ENCODE data around the gene MYEF2. TPM values are rescaled to one million over a fixed set of nuclear protein-coding genes. Genes with fewer than 3 reads are reported as not detected.

The MYEF2 gene
- total and polyA plus RNA-seq, 2 of the 13 experiments (the other 11 are each of a cell fraction or from before 2014, with no cell fraction given), result 10.3 to 10.5 TPM

DNA sequence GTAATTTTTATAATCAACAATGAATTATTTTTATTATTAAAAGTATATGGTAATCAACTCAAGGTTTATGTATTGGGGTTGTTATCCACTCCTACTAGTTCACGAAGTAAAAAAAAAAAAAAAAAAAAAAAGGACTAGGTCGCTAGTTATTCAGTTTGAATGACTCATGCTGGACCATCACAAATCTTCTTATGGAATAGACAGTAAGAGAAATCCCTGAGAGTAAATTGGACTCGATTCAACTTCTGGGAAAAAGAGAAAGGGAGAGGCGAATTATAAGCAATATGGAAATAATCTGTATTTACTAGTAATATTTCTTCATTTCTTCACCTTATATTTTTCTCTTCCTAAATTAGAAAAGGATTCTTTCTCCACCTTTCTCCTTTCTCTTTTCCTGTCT, 2.0 kb downstream of the MYEF2 start:
- CTCF ChIA-PET (ENCODE audit: low intra/inter-chr PET ratio, low total read pairs), result no interaction called here
- Histone ChIP-seq H3K4me3 (replicated peaks in 1 of 3; ENCODE audit: insufficient read depth in 1 of 3, low read depth in 2 of 3, low read length in 3 of 3) (no peak overlapping the region), H3K9me3 (ENCODE audit: low read length) (peaks cover 7% of the 10 kb centered on the region; the same call in 1 of the 2 replicates), H4K20me1 (ENCODE audit: insufficient read depth, low read length) (no peaks in the 10 kb centered on the region), H3K36me3 (replicated peaks in 1 of 2; ENCODE audit: control insufficient read depth in 1 of 2, insufficient read depth in 2 of 2, low read length in 2 of 2) (no peaks in the 10 kb centered on the region), H3K9ac (ENCODE audit: insufficient read depth, low read depth, low read length) (no peak overlapping the region), H2AFZ (ENCODE audit: low read length) (no peak overlapping the region), H3K27me3 (ENCODE audit: control insufficient read depth in 1 of 2, insufficient read depth in 2 of 2, low read length in 2 of 2) (0 out of 5 replicates have a peak, but pooled peaks cover 0 to 4% of the 10 kb centered on the region in 2 experiments), H3K4me1 (ENCODE audit: insufficient read depth, low read length) (peaks cover 11% of the 10 kb centered on the region), H3K27ac (ENCODE audit: extremely low read length, insufficient read depth, low read length) (no peak overlapping the region), H3K4me2 (ENCODE audit: low read depth, low read length) (no peak overlapping the region), H3K79me2 (ENCODE audit: insufficient read depth, low read length) (peaks cover 4% of the 10 kb centered on the region)
- no peak for ATAC-seq
- in situ Hi-C loops (cut with HindIII; ENCODE audit: extremely low pct_ligation_motif_present, low pct_unique_long_range_greater_than_20kb), result no loop called here
- POLR2A ChIA-PET, result no interaction called here
- intact Hi-C loops (cut with micrococcal nuclease; ENCODE audit: unreplicated experiment), result no loop called here
- no TSS peak for BruUV-seq (replicated peaks)
- TF ChIP-seq HNRNPH1 (optimal IDR thresholded peaks at IDR 0.05; ENCODE audit: low read depth, low read length), result no peak
- TF ChIP-seq TMF1 (CRISPR knock-in tag; IDR thresholded peaks at IDR 0.05; ENCODE audit: low read depth), result no peak
- no peak for TF ChIP-seq BCL6 (CRISPR knock-in tag; IDR thresholded peaks at IDR 0.05)
- TF ChIP-seq CBFB (CRISPR knock-in tag; IDR thresholded peaks at IDR 0.05), result no peak
- TF ChIP-seq FOXA3 (CRISPR knock-in tag; IDR thresholded peaks at IDR 0.05), result no peak
- no peak for FAIRE-seq
- no peak for DNase-seq (ENCODE audit: low spot score)
- 44% methylated on average over 4 of the region's 4 CpGs for WGBS (ENCODE audit: low lambda C conversion rate)

- Histone ChIP-seq H3K9ac (ENCODE audit: insufficient read depth, low read depth, low read length) (no peak overlapping the region), H3K4me2 (ENCODE audit: low read depth, low read length) (no peak overlapping the region), H3K79me2 (ENCODE audit: insufficient read depth, low read length) (peaks cover 4% of the 10 kb centered on the region), H3K4me3 (replicated peaks in 1 of 3; ENCODE audit: insufficient read depth in 1 of 3, low read depth in 2 of 3, low read length in 3 of 3) (no peak overlapping the region), H4K20me1 (ENCODE audit: insufficient read depth, low read length) (no peaks in the 10 kb centered on the region), H3K27ac (ENCODE audit: extremely low read length, insufficient read depth, low read length) (no peak overlapping the region), H3K4me1 (ENCODE audit: insufficient read depth, low read length) (peaks cover 18% of the 10 kb centered on the region), H3K9me3 (ENCODE audit: low read length) (peaks cover 7% of the 10 kb centered on the region; the same call in 1 of the 2 replicates), H2AFZ (ENCODE audit: low read length) (no peak overlapping the region), H3K27me3 (ENCODE audit: control insufficient read depth in 1 of 2, insufficient read depth in 2 of 2, low read length in 2 of 2) (0 out of 5 replicates have a peak, but pooled peaks cover 0 to 4% of the 10 kb centered on the region in 2 experiments), H3K36me3 (replicated peaks in 1 of 2; ENCODE audit: control insufficient read depth in 1 of 2, insufficient read depth in 2 of 2, low read length in 2 of 2) (no peaks in the 10 kb centered on the region)
- ChIA-PET POLR2A (no interaction called here), CTCF (ENCODE audit: low intra/inter-chr PET ratio, low total read pairs) (no interaction called here)
- ATAC-seq (no peak), FAIRE-seq (no peak), DNase-seq (ENCODE audit: low spot score) (no peak)
- BruUV-seq (replicated peaks), result no TSS peak
- in situ Hi-C loops (cut with HindIII; ENCODE audit: extremely low pct_ligation_motif_present, low pct_unique_long_range_greater_than_20kb) (no loop called here), intact Hi-C loops (cut with micrococcal nuclease; ENCODE audit: unreplicated experiment) (no loop called here)
- no peak for TF ChIP-seq ZMAT3 (CRISPR knock-in tag; conservative IDR thresholded peaks at IDR 0.05)
- TF ChIP-seq CSRNP1 (CRISPR knock-in tag; IDR thresholded peaks at IDR 0.05), result no peak
- no peak for TF ChIP-seq ZMYM4 (CRISPR knock-in tag; IDR thresholded peaks at IDR 0.05)
- TF ChIP-seq GLI4 (CRISPR knock-in tag; IDR thresholded peaks at IDR 0.05; ENCODE audit: borderline replicate concordance), result no peak
- no peak for TF ChIP-seq ATAD3A (CRISPR knock-in tag; IDR thresholded peaks at IDR 0.05)
- TF ChIP-seq ZNF562 (CRISPR knock-in tag; IDR thresholded peaks at IDR 0.05; ENCODE audit: borderline replicate concordance), result no peak
- TF ChIP-seq PRMT3 (CRISPR knock-in tag; IDR thresholded peaks at IDR 0.05; ENCODE audit: borderline replicate concordance, low read depth), result no peak
- TF ChIP-seq KLF13 (CRISPR knock-in tag; IDR thresholded peaks at IDR 0.05), result no peak
- 59% methylated on average over 3 of the region's 3 CpGs for WGBS (ENCODE audit: low lambda C conversion rate)
Measured at GRCh38 chr15:48175126-48175525, 3.0 kb downstream of the MYEF2 start.
